HepG2 (cell line): ENCODE results near the gene CRKL. TPM values are rescaled to one million over a fixed set of nuclear protein-coding genes. Genes with fewer than 3 reads are reported as not detected.
A peak's percentile ranks its signal among the peaks of the same experiment; 100 is the strongest.

ENCODE experiments used
- CREB1 ChIP-seq, 2 experiments: fragments of 450-650 bp in 1 of 2; IDR thresholded peaks; 2 replicates each; pipeline ENCODE4 v1.6.1; 2016 to 2017; ENCODE audit warnings: control low read depth in 1 of 2, mild to moderate bottlenecking in 1 of 2, missing compliant biosample characterization in 1 of 2, missing genetic modification characterization in 1 of 2
- DMAP1 ChIP-seq: IDR thresholded peaks from 2 replicates; pipeline ENCODE4 v1.6.1; 2016
- IRF2 ChIP-seq: IDR thresholded peaks from 2 replicates; pipeline ENCODE4 v1.6.1; 2018; ENCODE audit warnings: missing genetic modification reagents, missing compliant biosample characterization
- KLF11 ChIP-seq: IDR thresholded peaks from 2 replicates; pipeline ENCODE4 v1.6.1; 2016; ENCODE audit warnings: missing compliant biosample characterization
- NFAT5 ChIP-seq: sonication (generic); formaldehyde crosslinking; IDR thresholded peaks from 2 replicates; pipeline ENCODE4 v1.4.0; 2020; ENCODE audit warnings: missing genetic modification reagents
- RXRB ChIP-seq: IDR thresholded peaks from 2 replicates; pipeline ENCODE4 v1.6.1; 2016; ENCODE audit warnings: borderline replicate concordance, missing genetic modification reagents, missing compliant biosample characterization
- SNRNP70 ChIP-seq: fragments of 200-400 bp; formaldehyde crosslinking; IDR thresholded peaks from 2 replicates; pipeline ENCODE4 v1.6.1; 2017; ENCODE audit warnings: mild to moderate bottlenecking, low read depth, low read length, moderate library complexity
- ZNF138 ChIP-seq: sonication (generic); formaldehyde crosslinking; IDR thresholded peaks from 2 replicates; pipeline ENCODE4 v1.5.0; 2020; ENCODE audit warnings: mild to moderate bottlenecking, low read depth, missing genetic modification reagents
- ZNF256 ChIP-seq: sonication (generic); formaldehyde crosslinking; conservative IDR thresholded peaks from 2 replicates; pipeline ENCODE4 v1.4.0; 2020; ENCODE audit warnings: missing genetic modification reagents
- ZNF567 ChIP-seq: sonication (generic); formaldehyde crosslinking; IDR thresholded peaks from 2 replicates; pipeline ENCODE4 v1.8.1; 2023; ENCODE audit warnings: mild to moderate bottlenecking, missing genetic modification reagents, borderline replicate concordance
- ZNF652 ChIP-seq: IDR thresholded peaks from 2 replicates; pipeline ENCODE4 v1.6.1; 2016; ENCODE audit warnings: low read depth, borderline replicate concordance
- polyA plus RNA-seq, 8 experiments: library from polyadenylated mRNA; depleted of rRNA in 3 of 8; stranded (reverse) in 7 of 8; unstranded in 1 of 8; fragments of >200 nt; fragmentation: Illumina TruSeq in 4 of 8; extraction: Trizol in 4 of 8; gene quantifications; 2 replicates each; pipeline versions ENCODE4 v1.2.1 to v1.2.3, GENCODE V29; 2011 to 2016; ENCODE audit warnings: low read depth in 4 of 8, missing spikeins in 1 of 8, mixed read lengths in 1 of 8; ENCODE audit not compliant: insufficient read depth in 1 of 8
- total RNA-seq, 5 experiments: library from RNA; depleted of rRNA; stranded (reverse); fragments of >200 nt; fragmentation: Illumina TruSeq; extraction: Trizol; gene quantifications; 2 replicates each; pipeline ENCODE4 v1.2.3, GENCODE V29; 2016; ENCODE audit warnings: low read depth in 1 of 5
- TF ChIP-seq, protein P1 (sequence below): sonication (generic); formaldehyde crosslinking; IDR thresholded peaks from 2 replicates; pipeline ENCODE4 v1.4.0; 2020; ENCODE audit warnings: mild to moderate bottlenecking, missing genetic modification reagents
- TF ChIP-seq, protein P2 (sequence below): sonication (generic); formaldehyde crosslinking; IDR thresholded peaks from 2 replicates; pipeline ENCODE4 v1.9.0; 2021; ENCODE audit warnings: missing genetic modification reagents, borderline replicate concordance
- TF ChIP-seq, protein P3 (sequence below), 2 experiments: sonication (generic) in 1 of 2; formaldehyde crosslinking in 1 of 2; IDR thresholded peaks; 2 replicates each; pipeline versions ENCODE4 v1.5.1 to v1.6.1; 2011 to 2020; ENCODE audit warnings: borderline replicate concordance in 1 of 2, low read depth in 1 of 2, low read length in 1 of 2, mild to moderate bottlenecking in 1 of 2, missing genetic modification reagents in 1 of 2, moderate library complexity in 1 of 2
- TF ChIP-seq, protein P4 (sequence below): sonication (generic); formaldehyde crosslinking; IDR thresholded peaks from 2 replicates; pipeline ENCODE4; 2020; ENCODE audit warnings: missing genetic modification reagents, mild to moderate bottlenecking, borderline replicate concordance

CRKL gene
- total and polyA plus RNA-seq, 2 of the 13 experiments (the other 11 are each of a cell fraction or from before 2014, with no cell fraction given), result 37.4 to 60.6 TPM

DNA sequence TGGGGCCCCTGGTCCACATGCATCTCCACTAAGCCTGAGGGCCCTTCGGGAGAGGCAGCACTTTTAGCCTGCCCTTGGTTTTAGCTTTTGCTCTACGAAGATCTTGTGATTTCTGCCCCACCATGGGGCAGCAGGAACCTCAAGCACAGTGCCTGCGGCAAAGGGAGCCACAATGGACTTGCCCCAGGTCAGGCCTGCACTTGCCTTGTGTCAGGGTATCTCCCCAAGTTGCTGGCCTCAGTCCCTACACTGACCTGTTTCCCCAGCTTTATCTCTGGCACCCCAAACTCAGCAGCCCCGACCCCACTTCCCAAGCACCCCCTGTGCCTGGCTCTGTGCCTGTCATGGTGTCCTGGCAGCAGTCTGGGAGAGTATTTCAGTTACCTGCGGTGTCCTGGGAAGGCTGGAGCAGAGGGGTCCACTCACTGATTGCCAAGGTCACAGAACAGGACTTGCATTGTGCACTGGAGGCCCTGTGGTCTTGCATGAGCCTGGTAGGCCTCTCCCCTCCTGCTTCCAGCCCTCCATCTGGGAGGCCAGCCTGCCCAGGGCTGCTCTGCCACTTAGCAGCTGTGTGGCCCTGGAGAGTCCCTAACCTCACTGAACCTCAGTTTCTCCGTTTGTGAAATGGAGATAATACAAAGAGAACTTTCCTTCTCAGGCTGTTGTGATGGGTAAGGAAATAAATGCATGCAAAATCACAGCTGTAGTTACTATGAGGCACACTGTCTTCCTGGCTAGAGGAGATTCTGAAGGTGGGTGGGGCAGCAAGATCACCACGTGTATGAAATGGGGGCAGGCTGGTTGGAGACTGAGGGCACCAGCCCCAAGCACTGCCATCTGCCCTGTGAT, 46.2 kb downstream of the CRKL start (continued):
- TF ChIP-seq, protein P1, sequence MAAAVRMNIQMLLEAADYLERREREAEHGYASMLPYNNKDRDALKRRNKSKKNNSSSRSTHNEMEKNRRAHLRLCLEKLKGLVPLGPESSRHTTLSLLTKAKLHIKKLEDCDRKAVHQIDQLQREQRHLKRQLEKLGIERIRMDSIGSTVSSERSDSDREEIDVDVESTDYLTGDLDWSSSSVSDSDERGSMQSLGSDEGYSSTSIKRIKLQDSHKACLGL (CRISPR knock-in tag), result peak; percentile 54; the same call in 1 of the 2 replicates
- TF ChIP-seq KLF11 (CRISPR knock-in tag), result no peak
- TF ChIP-seq ZNF567, result no peak
- TF ChIP-seq, protein P2, sequence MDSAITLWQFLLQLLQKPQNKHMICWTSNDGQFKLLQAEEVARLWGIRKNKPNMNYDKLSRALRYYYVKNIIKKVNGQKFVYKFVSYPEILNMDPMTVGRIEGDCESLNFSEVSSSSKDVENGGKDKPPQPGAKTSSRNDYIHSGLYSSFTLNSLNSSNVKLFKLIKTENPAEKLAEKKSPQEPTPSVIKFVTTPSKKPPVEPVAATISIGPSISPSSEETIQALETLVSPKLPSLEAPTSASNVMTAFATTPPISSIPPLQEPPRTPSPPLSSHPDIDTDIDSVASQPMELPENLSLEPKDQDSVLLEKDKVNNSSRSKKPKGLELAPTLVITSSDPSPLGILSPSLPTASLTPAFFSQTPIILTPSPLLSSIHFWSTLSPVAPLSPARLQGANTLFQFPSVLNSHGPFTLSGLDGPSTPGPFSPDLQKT (CRISPR knock-in tag), result no peak
- TF ChIP-seq CREB1 (IDR thresholded peaks at IDR 0.05), result no peak
- TF ChIP-seq CREB1 (CRISPR knock-in tag; IDR thresholded peaks at IDR 0.05), result no peak
- TF ChIP-seq SNRNP70, result no peak
- no peak for TF ChIP-seq ZNF256
- TF ChIP-seq NFAT5 (CRISPR knock-in tag), result no peak
- TF ChIP-seq IRF2, result peak; percentile 44; the same call in 1 of the 2 replicates
- TF ChIP-seq ZNF652 (CRISPR knock-in tag), result no peak
- no peak for TF ChIP-seq ZNF138 (CRISPR knock-in tag)
- peak; percentile 59; the same call in 1 of the 2 replicates for TF ChIP-seq RXRB (CRISPR knock-in tag)
- TF ChIP-seq, protein P3, sequence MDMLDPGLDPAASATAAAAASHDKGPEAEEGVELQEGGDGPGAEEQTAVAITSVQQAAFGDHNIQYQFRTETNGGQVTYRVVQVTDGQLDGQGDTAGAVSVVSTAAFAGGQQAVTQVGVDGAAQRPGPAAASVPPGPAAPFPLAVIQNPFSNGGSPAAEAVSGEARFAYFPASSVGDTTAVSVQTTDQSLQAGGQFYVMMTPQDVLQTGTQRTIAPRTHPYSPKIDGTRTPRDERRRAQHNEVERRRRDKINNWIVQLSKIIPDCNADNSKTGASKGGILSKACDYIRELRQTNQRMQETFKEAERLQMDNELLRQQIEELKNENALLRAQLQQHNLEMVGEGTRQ (IDR thresholded peaks at IDR 0.05; ENCODE audit: low read depth, low read length), result no peak
- TF ChIP-seq, protein P3 (CRISPR knock-in tag; IDR thresholded peaks at IDR 0.05; ENCODE audit: borderline replicate concordance), result no peak
- TF ChIP-seq, protein P4, sequence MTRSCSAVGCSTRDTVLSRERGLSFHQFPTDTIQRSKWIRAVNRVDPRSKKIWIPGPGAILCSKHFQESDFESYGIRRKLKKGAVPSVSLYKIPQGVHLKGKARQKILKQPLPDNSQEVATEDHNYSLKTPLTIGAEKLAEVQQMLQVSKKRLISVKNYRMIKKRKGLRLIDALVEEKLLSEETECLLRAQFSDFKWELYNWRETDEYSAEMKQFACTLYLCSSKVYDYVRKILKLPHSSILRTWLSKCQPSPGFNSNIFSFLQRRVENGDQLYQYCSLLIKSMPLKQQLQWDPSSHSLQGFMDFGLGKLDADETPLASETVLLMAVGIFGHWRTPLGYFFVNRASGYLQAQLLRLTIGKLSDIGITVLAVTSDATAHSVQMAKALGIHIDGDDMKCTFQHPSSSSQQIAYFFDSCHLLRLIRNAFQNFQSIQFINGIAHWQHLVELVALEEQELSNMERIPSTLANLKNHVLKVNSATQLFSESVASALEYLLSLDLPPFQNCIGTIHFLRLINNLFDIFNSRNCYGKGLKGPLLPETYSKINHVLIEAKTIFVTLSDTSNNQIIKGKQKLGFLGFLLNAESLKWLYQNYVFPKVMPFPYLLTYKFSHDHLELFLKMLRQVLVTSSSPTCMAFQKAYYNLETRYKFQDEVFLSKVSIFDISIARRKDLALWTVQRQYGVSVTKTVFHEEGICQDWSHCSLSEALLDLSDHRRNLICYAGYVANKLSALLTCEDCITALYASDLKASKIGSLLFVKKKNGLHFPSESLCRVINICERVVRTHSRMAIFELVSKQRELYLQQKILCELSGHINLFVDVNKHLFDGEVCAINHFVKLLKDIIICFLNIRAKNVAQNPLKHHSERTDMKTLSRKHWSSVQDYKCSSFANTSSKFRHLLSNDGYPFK (CRISPR knock-in tag), result peak; percentile 65; the same call in 1 of the 2 replicates
- TF ChIP-seq DMAP1 (CRISPR knock-in tag), result peak; percentile 48; the same call in 1 of the 2 replicates
